SK-N-SH (cell line): ENCODE data around the gene CDK6. TPM values are rescaled to one million over a fixed set of nuclear protein-coding genes. Genes with fewer than 3 reads are reported as not detected.

ENCODE experiments used
- CTCF ChIA-PET: fragments of 300-600, 350-600 bp; formaldehyde crosslinking; extraction: SDS; loops from one replicate; lab custom pipeline; 2021; lab: Yijun Ruan, JAX
- POLR2A ChIA-PET: fragments of 350-600 bp; sonication (Branson Sonifier 250); formaldehyde crosslinking; extraction: SDS; loops from one replicate; lab custom pipeline; 2020; ENCODE audit warnings: antibody characterized with exemption, inconsistent platforms; lab: Yijun Ruan, JAX
- DNase-seq: peaks from one replicate; pipeline ENCODE4 v3.0.0; 2012
- H2AFZ ChIP-seq: fragments of 200-600 bp; sonication (generic); 2 replicates; pipeline ENCODE4 v1.8.1; 2016; ENCODE audit warnings: antibody characterized with exemption, mild to moderate bottlenecking, low read depth
- H3F3A ChIP-seq: fragments of 200-600 bp; sonication (generic); replicated peaks from 2 replicates; pipeline ENCODE3; 2016; ENCODE audit warnings: antibody characterized with exemption, mild to moderate bottlenecking; ENCODE audit not compliant: insufficient read depth
- H3K27ac ChIP-seq, 2 experiments: fragments of 200-500 bp in 1 of 2; fragments of 200-600 bp in 1 of 2; sonication (Bioruptor generic) in 1 of 2; sonication (generic), shearing (Covaris generic) in 1 of 2; 2 replicates each; pipeline versions ENCODE4 v1.5.1 to v1.6.1; 2014 to 2016; ENCODE audit warnings: low read depth in 2 of 2, inconsistent platforms in 1 of 2, low read length in 1 of 2, mild to moderate bottlenecking in 1 of 2, mixed read lengths in 1 of 2
- H3K27me3 ChIP-seq: fragments of 200-600 bp; sonication (generic), shearing (Covaris generic); 2 replicates; pipeline ENCODE4 v1.6.1; 2016; ENCODE audit warnings: mixed run types; ENCODE audit not compliant: insufficient read depth
- H3K36me3 ChIP-seq, 2 experiments: fragments of 200-500 bp in 1 of 2; fragments of 200-600 bp in 1 of 2; sonication (Bioruptor generic) in 1 of 2; sonication (generic) in 1 of 2; replicated peaks in 1 of 2; 2 replicates each; pipeline versions ENCODE3 to v1.5.1; 2014 to 2016; ENCODE audit warnings: low read length in 1 of 2, mild to moderate bottlenecking in 1 of 2; ENCODE audit not compliant: insufficient read depth in 2 of 2, control insufficient read depth in 1 of 2
- H3K4me1 ChIP-seq, 2 experiments: fragments of 200-500 bp in 1 of 2; fragments of 200-600 bp in 1 of 2; sonication (Bioruptor generic) in 1 of 2; sonication (generic), shearing (Covaris generic) in 1 of 2; 2 replicates each; pipeline versions ENCODE4 v1.5.1 to v1.6.1; 2014 to 2016; ENCODE audit warnings: low read depth in 1 of 2, low read length in 1 of 2, mixed run types in 1 of 2; ENCODE audit not compliant: insufficient read depth in 2 of 2, control insufficient read depth in 1 of 2
- H3K4me2 ChIP-seq: fragments of 200-600 bp; sonication (generic), shearing (Covaris generic); 2 replicates; pipeline ENCODE4 v1.6.1; 2017; ENCODE audit warnings: mixed run types
- H3K4me3 ChIP-seq, 2 experiments: fragments of 200-500 bp in 1 of 2; fragments of 200-600 bp in 1 of 2; sonication (Bioruptor generic) in 1 of 2; sonication (generic), shearing (Covaris generic) in 1 of 2; 2 replicates each; pipeline versions ENCODE4 v1.5.1 to v1.8.1; 2014 to 2016; ENCODE audit warnings: low read depth in 2 of 2, inconsistent platforms in 1 of 2, low read length in 1 of 2, mild to moderate bottlenecking in 1 of 2, mixed read lengths in 1 of 2, moderate library complexity in 1 of 2
- H3K79me2 ChIP-seq: fragments of 200-600 bp; sonication (generic); 2 replicates; pipeline ENCODE4 v1.8.1; 2017; ENCODE audit warnings: mild to moderate bottlenecking; ENCODE audit not compliant: insufficient read depth
- H3K9ac ChIP-seq: fragments of 200-600 bp; sonication (generic); 2 replicates; pipeline ENCODE4 v1.6.1; 2017; ENCODE audit warnings: mixed run types
- H3K9me2 ChIP-seq: fragments of 200-600 bp; sonication (generic); 2 replicates; pipeline ENCODE4 v1.6.1; 2017; ENCODE audit warnings: mixed run types
- H3K9me3 ChIP-seq: fragments of 200-600 bp; sonication (generic); 2 replicates; pipeline ENCODE4 v1.6.1; 2017; ENCODE audit warnings: mixed run types, mild to moderate bottlenecking, moderate library complexity
- H4K20me1 ChIP-seq: fragments of 200-600 bp; sonication (generic); 2 replicates; pipeline ENCODE4 v1.6.1; 2017; ENCODE audit warnings: mild to moderate bottlenecking, mixed run types; ENCODE audit not compliant: insufficient read depth
- CTCF ChIP-seq: fragments of 200-600 bp; sonication (generic); IDR thresholded peaks from 2 replicates; pipeline ENCODE4 v1.6.1; 2017; ENCODE audit warnings: antibody characterized with exemption, mild to moderate bottlenecking, moderate library complexity
- FOSL2 ChIP-seq: IDR thresholded peaks from 2 replicates; pipeline ENCODE4 v1.4.0; 2012; ENCODE audit warnings: low read depth, mild to moderate bottlenecking, moderate library complexity, borderline replicate concordance
- GATA2 ChIP-seq: sonication (generic); formaldehyde crosslinking; IDR thresholded peaks from 2 replicates; pipeline ENCODE4 v1.5.0; 2020; ENCODE audit warnings: mild to moderate bottlenecking, missing genetic modification reagents
- MAX ChIP-seq: IDR thresholded peaks from 2 replicates; pipeline ENCODE4 v1.4.0; 2012; ENCODE audit warnings: low read depth
- MEF2A ChIP-seq: IDR thresholded peaks from 2 replicates; pipeline ENCODE4 v1.4.0; 2012; ENCODE audit warnings: low read depth, borderline replicate concordance
- NFIC ChIP-seq: IDR thresholded peaks from 2 replicates; pipeline ENCODE4 v1.4.0; 2012; ENCODE audit warnings: borderline replicate concordance
- NRF1 ChIP-seq: IDR thresholded peaks from 2 replicates; pipeline ENCODE4 v1.6.1; 2012; ENCODE audit warnings: low read depth, mild to moderate bottlenecking, low read length
- RAD21 ChIP-seq: IDR thresholded peaks from 2 replicates; pipeline ENCODE4 v1.6.1; 2012; ENCODE audit warnings: mild to moderate bottlenecking, low read length
- RFX5 ChIP-seq: IDR thresholded peaks from 2 replicates; pipeline ENCODE4 v1.6.1; 2012; ENCODE audit warnings: mild to moderate bottlenecking, improper control_type of control experiment, low read length
- SMC3 ChIP-seq: IDR thresholded peaks from 2 replicates; pipeline ENCODE4 v1.6.1; 2012; ENCODE audit warnings: low read depth, low read length, improper control_type of control experiment
- USF1 ChIP-seq: IDR thresholded peaks from 2 replicates; pipeline ENCODE4 v1.4.0; 2012; ENCODE audit warnings: low read depth, borderline replicate concordance
- WGBS: methylation state at CpG from one replicate; pipeline ENCODE4 v1.1.6; 2017; ENCODE audit warnings: low lambda C conversion rate; 5-methylcytosine and 5-hydroxymethylcytosine counted together
- polyA plus RNA-seq, 3 experiments: library from polyadenylated mRNA; depleted of rRNA; stranded (reverse); fragments of >200 nt; gene quantifications; 2 replicates each; pipeline ENCODE4 v1.2.3, GENCODE V29; 2012

Gene CDK6
- polyA plus RNA-seq, 1 of the 3 experiments (the other 2 are of a cell fraction), result 30.3 TPM

GRCh38 chr7:92730808-92731207 is 105.6 kb downstream of the CDK6 start:
- H3K9ac ChIP-seq, result peak overlapping the region; percentile 24
- TF ChIP-seq RFX5 (no peak), FOSL2 (peak; percentile 31; the same call in 1 of the 2 replicates), NFIC (peak; percentile 34; the same call in 1 of the 2 replicates)
- TF ChIP-seq, all 33 proteins: peak for 2
- Histone ChIP-seq H3K36me3 (peaks cover 4 to 11% of the 10 kb centered on the region in 2 experiments), H4K20me1 (no peaks in the 10 kb centered on the region), H2AFZ (no peak overlapping the region), H3K27ac (peak overlapping the region; percentile 40 to 84; a peak in 3 of 4 replicates), H3K9me2 (no peaks in the 10 kb centered on the region), H3K4me2 (peak overlapping the region; percentile 52), H3K27me3 (no peaks in the 10 kb centered on the region), H3K79me2 (peaks cover 100% of the 10 kb centered on the region), H3K9me3 (no peaks in the 10 kb centered on the region), H3K4me1 (peaks cover 7 to 48% of the 10 kb centered on the region in 2 experiments), H3F3A (peaks cover 54% of the 10 kb centered on the region), H3K4me3 (no peak overlapping the region)
- CTCF ChIA-PET, result no interaction called here
- WGBS, result 42% methylated on average over 3 of the region's 3 CpGs
- POLR2A ChIA-PET, result no interaction called here
- DNase-seq, result no peak

- H4K20me1 ChIP-seq, result no peaks in the 10 kb centered on the region
- TF ChIP-seq MAX (no peak), GATA2 (CRISPR knock-in tag) (no peak), SMC3 (no peak), RAD21 (no peak), RFX5 (no peak), NRF1 (no peak), CTCF (no peak), USF1 (no peak), MEF2A (no peak)
- TF ChIP-seq, all 33 proteins: peak for 0
- H3K27me3 ChIP-seq, result no peaks in the 10 kb centered on the region
- peaks cover 15 to 21% of the 10 kb centered on the region in 2 experiments for H3K36me3 ChIP-seq
- peaks cover 100% of the 10 kb centered on the region for H3K79me2 ChIP-seq
- peaks cover 50% of the 10 kb centered on the region for H3F3A ChIP-seq
- H3K9me2 ChIP-seq, result no peaks in the 10 kb centered on the region
- DNase-seq, result no peak
- H3K4me2 ChIP-seq, result no peak overlapping the region
- 92% methylated on average over 2 of the region's 2 CpGs for WGBS
- peaks cover 7 to 37% of the 10 kb centered on the region in 2 experiments for H3K4me1 ChIP-seq
- H3K9ac ChIP-seq, result no peak overlapping the region
- H3K9me3 ChIP-seq, result no peaks in the 10 kb centered on the region
- ChIA-PET POLR2A (no interaction called here), CTCF (interaction anchor here (1.0 to 1.2 kb wide), 2 partner anchors 14 to 108 kb away, joined by 3 to 4 read pairs; no protein-coding TSS in a partner anchor)
- H3K4me3 ChIP-seq, result no peak overlapping the region
- no peak overlapping the region for H2AFZ ChIP-seq
- H3K27ac ChIP-seq, result peak overlapping the region in 1 of 2 experiments; percentile 84; a peak in 2 of 4 replicates
Observed at GRCh38 chr7:92729751-92730150, 106.6 kb downstream of the CDK6 start.
